ENCODE measurements around the gene GIPC3. TPM values are rescaled to one million over a fixed set of nuclear protein-coding genes. Genes with fewer than 3 reads are reported as not detected.

GIPC3 gene
- total and polyA plus RNA-seq, 2 donors = 0.52 to 0.91 TPM

GRCh38 chr19:3610745-3611717, 25.8 kb downstream of the GIPC3 start:
- DNase-seq (ENCODE audit: low read depth in 6 of 9, low spot score in 9 of 9) = no peak
- H3K27ac ChIP-seq (ENCODE audit: low read depth in 1 of 2, low read length in 1 of 2) = no peak overlapping the region

DNA sequence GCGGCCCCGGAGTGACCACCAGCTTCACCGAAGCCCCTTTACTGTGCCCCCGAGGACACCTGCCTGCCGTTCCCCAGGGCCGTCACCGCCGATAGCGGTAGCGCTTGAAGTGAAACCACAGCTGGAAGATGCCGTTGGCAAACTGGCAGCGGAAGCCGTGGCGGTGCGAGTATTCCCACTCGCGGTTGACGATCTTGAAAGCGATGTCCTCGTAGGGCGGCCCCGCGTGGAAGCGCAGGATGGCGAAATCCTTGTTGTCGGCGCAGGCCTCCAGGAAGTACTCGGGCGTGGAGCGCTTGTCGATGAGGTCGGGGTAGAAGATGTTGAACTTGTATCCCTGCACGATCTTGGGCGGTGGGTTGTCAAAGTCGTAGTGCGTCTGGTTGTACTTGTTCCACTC, 26.6 kb downstream of the GIPC3 start:
- no peak for DNase-seq (ENCODE audit: low read depth in 6 of 9, low spot score in 9 of 9)
- Histone ChIP-seq H3K4me3 (ENCODE audit: low read length in 2 of 2) (no peak overlapping the region), H3K4me1 (ENCODE audit: control insufficient read depth in 2 of 2, insufficient read depth in 2 of 2, low read length in 2 of 2) (peaks cover 2 to 23% of the 10 kb centered on the region in 2 donors), H3K9me3 (ENCODE audit: control insufficient read depth in 2 of 2, insufficient read depth in 1 of 2, low read length in 1 of 2) (peaks cover 0 to 12% of the 10 kb centered on the region in 2 donors), H3K36me3 (ENCODE audit: control insufficient read depth in 2 of 2, insufficient read depth in 2 of 2, low read length in 1 of 2) (peaks cover 41 to 60% of the 10 kb centered on the region in 2 donors), H3K27ac (ENCODE audit: low read depth in 1 of 2, low read length in 1 of 2) (no peak overlapping the region), H3K27me3 (ENCODE audit: control insufficient read depth in 2 of 2, insufficient read depth in 1 of 2, low read length in 1 of 2) (peaks cover 12 to 16% of the 10 kb centered on the region in 2 donors)
- WGBS = 96% methylated on average over 36 of the region's 36 CpGs

More at GRCh38 chr19:3610745-3611717, 25.8 kb downstream of the GIPC3 start:
- WGBS = 95% methylated on average over 41 of the region's 41 CpGs
- H3K4me1 ChIP-seq (ENCODE audit: control insufficient read depth in 2 of 2, insufficient read depth in 2 of 2, low read length in 2 of 2) = peaks cover 5 to 29% of the 10 kb centered on the region in 2 donors
- no peak overlapping the region for H3K4me3 ChIP-seq (ENCODE audit: low read length in 2 of 2)
- H3K27me3 ChIP-seq (ENCODE audit: control insufficient read depth in 2 of 2, insufficient read depth in 1 of 2, low read length in 1 of 2) = peaks cover 20 to 24% of the 10 kb centered on the region in 2 donors
- peaks cover 40 to 60% of the 10 kb centered on the region in 2 donors for H3K36me3 ChIP-seq (ENCODE audit: control insufficient read depth in 2 of 2, insufficient read depth in 2 of 2, low read length in 1 of 2)
- H3K9me3 ChIP-seq (ENCODE audit: control insufficient read depth in 2 of 2, insufficient read depth in 1 of 2, low read length in 1 of 2) = peaks cover 0 to 12% of the 10 kb centered on the region in 2 donors

- 98% methylated on average over 33 of the region's 33 CpGs for WGBS
- peaks cover 46 to 62% of the 10 kb centered on the region in 2 donors for H3K36me3 ChIP-seq (ENCODE audit: control insufficient read depth in 2 of 2, insufficient read depth in 2 of 2, low read length in 1 of 2)
- peaks cover 7 to 11% of the 10 kb centered on the region in 2 donors for H3K27me3 ChIP-seq (ENCODE audit: control insufficient read depth in 2 of 2, insufficient read depth in 1 of 2, low read length in 1 of 2)
- peaks cover 0 to 7% of the 10 kb centered on the region in 2 donors for H3K9me3 ChIP-seq (ENCODE audit: control insufficient read depth in 2 of 2, insufficient read depth in 1 of 2, low read length in 1 of 2)
- peaks cover 2 to 22% of the 10 kb centered on the region in 2 donors for H3K4me1 ChIP-seq (ENCODE audit: control insufficient read depth in 2 of 2, insufficient read depth in 2 of 2, low read length in 2 of 2)
- DNase-seq (ENCODE audit: low read depth in 6 of 9, low spot score in 9 of 9) = no peak
- H3K27ac ChIP-seq (ENCODE audit: low read depth in 1 of 2, low read length in 1 of 2) = no peak overlapping the region
- no peak overlapping the region for H3K4me3 ChIP-seq (ENCODE audit: low read length in 2 of 2)
Measured at GRCh38 chr19:3612330-3612729, 27.1 kb downstream of the GIPC3 start.

- peaks cover 47 to 67% of the 10 kb centered on the region in 2 donors for H3K36me3 ChIP-seq (ENCODE audit: control insufficient read depth in 2 of 2, insufficient read depth in 2 of 2, low read length in 1 of 2)
- WGBS = 97% methylated on average over 79 of the region's 79 CpGs
Measured at GRCh38 chr19:3612901-3613741, 27.8 kb downstream of the GIPC3 start.

DNA sequence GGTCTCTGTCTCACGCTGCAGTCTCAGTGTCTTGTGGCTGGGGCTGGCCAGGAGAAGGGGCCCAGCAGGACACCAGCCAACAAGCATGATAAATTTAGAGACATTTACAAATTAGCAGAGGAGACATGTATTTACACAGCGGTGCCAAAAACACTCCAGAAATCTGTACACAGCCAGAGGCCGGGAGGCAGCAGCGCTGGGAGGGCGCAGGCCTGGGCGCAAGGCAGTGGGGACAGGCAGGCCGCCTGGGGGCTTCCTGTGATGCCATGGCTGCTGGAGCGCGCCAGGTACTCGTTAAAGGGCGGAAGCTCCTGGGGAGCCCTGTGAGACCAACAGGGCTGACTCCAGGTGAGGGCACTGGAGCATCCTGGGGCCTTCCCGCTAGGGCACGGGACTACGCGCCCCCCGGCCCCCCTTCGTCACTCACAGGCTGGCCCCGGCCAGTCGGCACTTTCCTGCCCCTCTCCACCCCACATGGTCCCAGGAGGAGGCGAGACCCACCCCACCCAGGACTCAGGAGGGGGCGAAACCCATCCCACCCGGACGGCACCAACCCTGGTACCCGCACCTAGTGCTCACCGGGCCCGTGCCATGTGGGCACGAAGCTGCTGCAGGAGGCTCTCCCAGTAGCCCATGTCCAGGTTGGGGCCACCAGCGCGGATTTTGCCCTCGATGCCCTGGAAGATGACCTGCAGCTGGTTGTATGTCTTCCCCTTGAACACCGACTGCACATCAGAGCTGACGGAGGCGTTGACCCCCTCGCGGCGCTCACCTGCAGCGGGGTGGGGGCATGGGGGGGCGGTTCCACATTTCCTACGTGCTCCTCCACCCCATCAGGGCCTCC, 28.8 kb downstream of the GIPC3 start:
- no peak for DNase-seq (ENCODE audit: low read depth in 6 of 9, low spot score in 9 of 9)
- Histone ChIP-seq H3K9me3 (ENCODE audit: control insufficient read depth in 2 of 2, insufficient read depth in 1 of 2, low read length in 1 of 2) (no peaks in the 10 kb centered on the region), H3K27me3 (ENCODE audit: control insufficient read depth in 2 of 2, insufficient read depth in 1 of 2, low read length in 1 of 2) (no peaks in the 10 kb centered on the region), H3K36me3 (ENCODE audit: control insufficient read depth in 2 of 2, insufficient read depth in 2 of 2, low read length in 1 of 2) (peaks cover 47 to 76% of the 10 kb centered on the region in 2 donors), H3K4me3 (ENCODE audit: low read length in 2 of 2) (no peak overlapping the region), H3K4me1 (ENCODE audit: control insufficient read depth in 2 of 2, insufficient read depth in 2 of 2, low read length in 2 of 2) (peaks cover 4 to 17% of the 10 kb centered on the region in 2 donors), H3K27ac (ENCODE audit: low read depth in 1 of 2, low read length in 1 of 2) (no peak overlapping the region)
- 97% methylated on average over 39 of the region's 39 CpGs for WGBS

More at GRCh38 chr19:3612901-3613741, 27.8 kb downstream of the GIPC3 start:
- peaks cover 0 to 3% of the 10 kb centered on the region in 2 donors for H3K27me3 ChIP-seq (ENCODE audit: control insufficient read depth in 2 of 2, insufficient read depth in 1 of 2, low read length in 1 of 2)
- DNase-seq (ENCODE audit: low read depth in 6 of 9, low spot score in 9 of 9) = no peak
- H3K27ac ChIP-seq (ENCODE audit: low read depth in 1 of 2, low read length in 1 of 2) = no peak overlapping the region
- peaks cover 0 to 1% of the 10 kb centered on the region in 2 donors for H3K9me3 ChIP-seq (ENCODE audit: control insufficient read depth in 2 of 2, insufficient read depth in 1 of 2, low read length in 1 of 2)
- peaks cover 6 to 23% of the 10 kb centered on the region in 2 donors for H3K4me1 ChIP-seq (ENCODE audit: control insufficient read depth in 2 of 2, insufficient read depth in 2 of 2, low read length in 2 of 2)
- no peak overlapping the region for H3K4me3 ChIP-seq (ENCODE audit: low read length in 2 of 2)

DNA sequence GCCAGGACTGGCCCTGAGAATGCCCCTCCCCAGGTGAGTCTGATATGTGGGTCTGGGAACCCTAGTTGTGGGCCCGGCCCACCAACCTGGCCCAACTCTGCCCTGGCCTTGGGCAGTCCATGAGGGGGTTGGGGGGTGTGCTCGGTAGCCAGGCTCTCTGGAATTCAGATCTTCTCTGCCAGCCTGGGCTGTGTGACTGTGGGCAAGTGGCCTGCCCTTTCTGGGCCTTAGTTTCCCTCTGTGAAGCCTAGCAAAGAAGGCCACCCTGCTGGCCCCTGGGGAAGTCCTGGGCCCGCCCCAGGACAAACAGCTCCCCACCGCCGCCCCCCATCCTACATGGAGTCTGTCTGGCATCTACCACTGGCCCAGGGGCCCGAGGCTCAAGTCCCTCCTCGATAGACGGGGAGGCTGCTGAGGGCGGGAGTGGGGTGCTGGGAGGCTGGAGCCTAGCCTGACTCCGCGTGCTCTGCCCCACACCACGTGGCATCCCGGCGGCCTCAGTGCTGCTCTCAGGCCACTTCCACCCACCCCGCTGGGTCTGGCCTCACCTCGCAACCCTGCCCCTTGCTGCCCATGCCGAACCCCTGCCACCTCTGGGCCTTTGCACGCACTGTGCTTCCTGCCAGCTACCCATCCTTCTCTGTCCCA, 29.7 kb downstream of the GIPC3 start:
- Histone ChIP-seq H3K27me3 (ENCODE audit: control insufficient read depth in 2 of 2, insufficient read depth in 1 of 2, low read length in 1 of 2) (no peaks in the 10 kb centered on the region), H3K36me3 (ENCODE audit: control insufficient read depth in 2 of 2, insufficient read depth in 2 of 2, low read length in 1 of 2) (peaks cover 51 to 81% of the 10 kb centered on the region in 2 donors), H3K4me3 (ENCODE audit: low read length in 2 of 2) (no peak overlapping the region), H3K9me3 (ENCODE audit: control insufficient read depth in 2 of 2, insufficient read depth in 1 of 2, low read length in 1 of 2) (no peaks in the 10 kb centered on the region), H3K4me1 (ENCODE audit: control insufficient read depth in 2 of 2, insufficient read depth in 2 of 2, low read length in 2 of 2) (peaks cover 4 to 22% of the 10 kb centered on the region in 2 donors), H3K27ac (ENCODE audit: low read depth in 1 of 2, low read length in 1 of 2) (no peak overlapping the region)
- WGBS = 93% methylated on average over 18 of the region's 18 CpGs
- no peak for DNase-seq (ENCODE audit: low read depth in 6 of 9, low spot score in 9 of 9)

DNA sequence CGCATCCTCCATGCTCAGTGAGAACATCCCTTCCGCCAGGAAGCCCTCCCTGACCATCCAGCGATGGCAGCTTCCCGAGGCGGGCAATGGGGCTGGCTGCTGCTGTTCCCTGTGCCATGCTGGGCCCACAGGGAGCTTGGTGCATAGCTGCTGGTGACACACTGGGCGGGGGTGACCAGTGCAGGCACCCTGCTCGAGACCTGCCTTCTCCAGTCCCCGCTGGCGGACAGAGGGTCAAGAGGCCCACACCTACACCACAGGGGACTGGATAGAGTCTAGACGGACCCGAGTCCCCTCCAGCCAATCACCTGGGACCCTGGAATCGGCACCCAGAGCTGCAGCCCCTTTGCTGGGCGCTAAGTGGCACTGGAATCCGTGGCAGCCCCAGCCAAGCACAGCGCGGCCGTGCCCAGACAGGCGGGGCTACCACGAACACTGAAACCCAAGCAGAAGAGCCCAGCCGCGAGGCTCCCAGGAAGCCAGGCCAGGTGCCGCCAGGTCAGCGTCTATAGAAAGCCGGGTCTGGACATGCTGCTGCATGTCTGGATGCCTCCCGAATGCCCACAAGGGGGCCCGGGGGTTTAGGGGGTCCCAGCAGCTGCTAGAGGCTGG, 30.4 kb downstream of the GIPC3 start:
- Histone ChIP-seq H3K27me3 (ENCODE audit: control insufficient read depth in 2 of 2, insufficient read depth in 1 of 2, low read length in 1 of 2) (no peaks in the 10 kb centered on the region), H3K4me1 (ENCODE audit: control insufficient read depth in 2 of 2, insufficient read depth in 2 of 2, low read length in 2 of 2) (peaks cover 4 to 22% of the 10 kb centered on the region in 2 donors), H3K27ac (ENCODE audit: low read depth in 1 of 2, low read length in 1 of 2) (no peak overlapping the region), H3K9me3 (ENCODE audit: control insufficient read depth in 2 of 2, insufficient read depth in 1 of 2, low read length in 1 of 2) (no peaks in the 10 kb centered on the region), H3K4me3 (ENCODE audit: low read length in 2 of 2) (no peak overlapping the region), H3K36me3 (ENCODE audit: control insufficient read depth in 2 of 2, insufficient read depth in 2 of 2, low read length in 1 of 2) (peaks cover 52 to 83% of the 10 kb centered on the region in 2 donors)
- WGBS = 94% methylated on average over 26 of the region's 26 CpGs
- DNase-seq (ENCODE audit: low read depth in 6 of 9, low spot score in 9 of 9) = no peak
